Hippocampal formation (tissue), 2 donors: ENCODE measurements around the gene RIMS4.

ENCODE experiments used
- DNase-seq, 2 donors: peaks; one replicate each; lab custom pipeline; 2025; lab: John Stamatoyannopoulos, UW

Gene RIMS4

GRCh38 chr20:44762466-44763140, 47.7 kb downstream of the RIMS4 start:
- DNase-seq, result no peak

- DNase-seq, result no peak
These were observed 48.9 kb downstream of the RIMS4 start for GRCh38 chr20:44761423-44761822.

- no peak for DNase-seq
These were observed 50.8 kb downstream of the RIMS4 start for GRCh38 chr20:44759595-44759994.

DNA sequence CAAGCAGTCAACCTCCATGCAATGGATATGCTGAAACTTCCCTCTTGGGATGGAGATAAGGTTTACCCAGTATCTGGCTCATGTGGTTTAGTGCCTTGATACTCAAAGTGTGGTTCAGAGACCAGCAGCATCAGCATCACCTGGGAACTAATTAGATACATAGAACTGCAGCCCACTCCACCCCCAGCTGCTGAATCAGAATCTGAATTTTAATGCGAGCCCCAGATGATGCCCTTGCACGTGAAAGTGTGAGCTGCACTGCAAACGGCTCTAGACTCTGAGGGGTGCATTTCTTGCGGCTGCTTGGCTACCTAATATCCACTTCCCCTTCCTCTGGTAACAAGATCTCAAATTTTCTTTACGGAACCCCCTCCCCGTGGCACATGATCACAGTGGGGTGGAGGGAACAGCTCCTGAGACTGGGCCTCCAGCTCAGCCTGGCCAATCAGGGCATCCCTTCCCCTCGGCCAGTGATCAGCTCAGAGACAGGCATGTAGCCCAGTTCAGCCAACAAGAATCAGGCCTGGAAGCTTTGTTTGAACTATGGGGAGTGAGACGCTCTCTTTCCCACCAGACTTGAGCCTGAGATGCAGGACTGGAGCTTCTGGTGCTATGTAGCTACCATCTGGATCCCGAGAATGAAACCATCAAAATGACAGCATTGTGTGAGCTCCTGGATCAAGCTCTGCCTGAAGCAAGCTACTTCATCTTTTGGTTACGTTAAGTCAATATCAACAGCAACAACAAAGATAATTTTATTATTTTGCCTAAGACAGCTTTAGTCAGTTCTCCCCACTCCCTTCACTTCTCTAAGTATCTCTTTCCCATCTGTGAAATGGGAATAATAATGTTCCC, 51.9 kb downstream of the RIMS4 start:
- DNase-seq, result no peak

DNA sequence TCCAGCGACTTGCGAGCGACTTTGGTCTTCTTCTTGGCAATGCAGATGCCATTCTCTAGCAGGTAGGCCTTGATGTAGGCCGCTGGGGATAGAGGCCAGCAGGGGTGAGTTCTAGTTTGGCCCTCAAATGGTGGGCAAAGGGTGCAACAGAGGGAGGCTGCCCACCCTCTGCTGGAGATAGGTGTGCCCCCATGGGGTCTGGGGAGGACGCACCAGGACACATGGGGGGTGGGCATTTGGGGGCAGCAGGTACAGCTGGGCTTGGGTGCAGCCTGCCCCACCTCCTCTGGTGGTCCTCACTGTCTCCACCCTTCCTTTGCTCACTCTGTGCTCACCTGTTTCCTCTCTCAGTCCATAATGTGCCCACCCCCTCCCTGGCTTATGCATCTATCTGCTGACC, 53.4 kb downstream of the RIMS4 start:
- DNase-seq, result no peak

- DNase-seq, result no peak
These were observed 54.2 kb downstream of the RIMS4 start for GRCh38 chr20:44756011-44756688.

GRCh38 chr20:44754554-44754953, 55.8 kb downstream of the RIMS4 start:
- no peak for DNase-seq

DNA sequence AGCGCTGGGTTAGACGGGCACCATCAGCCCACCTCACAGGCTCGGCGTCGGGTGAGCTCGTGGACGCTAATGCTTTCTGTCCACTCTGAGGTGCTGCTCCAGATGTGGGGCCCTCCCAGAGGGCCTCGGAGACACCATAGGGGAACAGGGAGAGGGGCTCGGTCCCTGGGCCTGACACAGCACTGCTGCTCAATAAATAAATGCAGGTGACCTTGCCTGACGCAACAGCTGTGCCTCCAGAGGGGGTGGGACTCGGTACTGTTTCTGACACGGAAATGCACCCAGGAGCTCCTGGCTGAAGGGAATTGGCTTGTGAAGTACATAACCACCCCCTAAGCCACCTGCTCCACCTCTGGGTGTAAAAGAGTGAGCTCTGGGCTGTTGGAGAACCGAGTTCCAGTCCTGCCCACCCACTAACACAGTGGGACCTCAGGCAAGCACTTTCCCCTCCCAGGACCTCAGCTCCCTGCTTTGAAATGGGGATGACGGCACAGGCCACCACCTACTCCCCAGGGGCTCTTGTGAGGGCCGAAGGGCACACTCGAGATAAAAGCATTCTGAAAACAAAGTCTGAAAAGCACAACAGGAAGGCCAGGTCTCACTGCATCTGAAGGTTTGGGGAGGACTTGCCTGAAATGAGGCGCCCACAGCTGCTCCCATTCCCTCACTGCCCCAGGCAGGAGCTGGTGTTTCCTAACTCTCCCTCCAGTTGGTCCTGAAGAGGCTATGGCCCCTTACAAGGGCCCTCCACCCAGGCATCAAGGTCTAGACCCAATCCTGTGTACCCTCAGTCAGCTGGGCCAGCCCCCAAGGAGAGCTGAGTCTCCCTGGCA, 58.0 kb downstream of the RIMS4 start:
- DNase-seq, result no peak

GRCh38 chr20:44750081-44750805, 60.1 kb downstream of the RIMS4 start:
- no peak for DNase-seq

DNA sequence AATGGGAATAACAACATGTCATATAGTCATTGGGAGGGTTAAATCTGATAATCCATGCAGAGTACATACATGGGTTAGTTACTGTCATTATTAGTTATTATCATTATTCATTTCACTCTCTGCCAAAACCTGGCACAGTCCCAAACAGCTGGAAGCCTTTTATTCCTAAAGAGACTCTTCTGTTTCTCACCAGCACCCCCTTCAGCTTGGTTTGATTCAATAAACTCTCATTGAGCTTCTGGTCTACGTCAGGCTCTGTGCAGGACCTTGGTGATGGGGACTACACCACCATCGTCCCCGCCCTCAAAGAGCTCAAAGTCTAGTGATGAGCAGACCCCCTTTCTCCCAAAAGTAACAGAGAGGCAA, 62.4 kb downstream of the RIMS4 start:
- DNase-seq, result no peak

DNA sequence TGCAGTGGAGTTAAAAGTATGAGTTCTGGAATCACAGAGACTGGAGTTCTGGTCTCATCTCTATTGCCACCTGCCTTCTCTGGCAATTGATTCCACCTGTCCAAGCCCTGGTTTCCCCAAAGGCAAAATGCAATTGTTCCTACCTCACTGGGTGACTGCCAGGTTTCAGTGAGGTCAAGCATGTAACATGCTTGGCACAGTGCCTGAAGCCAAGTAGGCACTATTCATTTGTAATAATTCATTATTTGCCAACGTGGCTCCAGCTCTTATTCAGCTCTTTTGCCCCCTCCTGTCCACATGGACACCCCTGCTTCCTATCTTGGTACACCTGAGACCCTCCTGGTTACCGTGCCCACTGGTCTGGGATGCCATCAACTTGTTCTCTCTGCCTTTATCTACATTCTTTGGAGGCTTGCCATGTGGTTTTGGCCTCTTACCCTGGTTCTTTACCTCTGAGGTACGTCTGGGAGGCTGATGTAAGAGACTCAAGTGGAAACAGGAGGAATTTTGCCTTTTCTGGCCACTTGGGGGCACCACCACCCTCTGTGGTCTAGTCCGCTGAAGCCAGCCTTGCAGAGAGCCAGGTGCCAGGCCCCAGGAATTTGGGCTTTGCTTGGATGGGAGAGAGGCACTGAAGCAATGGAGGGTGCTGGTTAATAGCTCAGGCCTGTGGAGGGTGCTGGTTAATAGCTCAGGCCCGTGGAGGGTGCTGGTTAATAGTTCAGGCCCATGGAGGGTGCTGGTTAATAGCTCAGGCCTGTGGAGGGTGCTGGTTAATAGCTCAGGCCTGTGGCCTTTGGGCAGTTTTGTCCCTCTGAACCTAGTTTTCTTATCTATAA, 63.0 kb downstream of the RIMS4 start:
- peak; percentile 41 to 50 for DNase-seq

GRCh38 chr20:44746367-44747165, 63.8 kb downstream of the RIMS4 start:
- no peak for DNase-seq

- DNase-seq, result no peak
These were observed 64.6 kb downstream of the RIMS4 start, which contains the start of gene KCNK15 for GRCh38 chr20:44745598-44746366. Gene KCNK15 (plus strand): TSS chr20:44745865. CDS start chr20:44745911, 46 bp downstream.

DNA sequence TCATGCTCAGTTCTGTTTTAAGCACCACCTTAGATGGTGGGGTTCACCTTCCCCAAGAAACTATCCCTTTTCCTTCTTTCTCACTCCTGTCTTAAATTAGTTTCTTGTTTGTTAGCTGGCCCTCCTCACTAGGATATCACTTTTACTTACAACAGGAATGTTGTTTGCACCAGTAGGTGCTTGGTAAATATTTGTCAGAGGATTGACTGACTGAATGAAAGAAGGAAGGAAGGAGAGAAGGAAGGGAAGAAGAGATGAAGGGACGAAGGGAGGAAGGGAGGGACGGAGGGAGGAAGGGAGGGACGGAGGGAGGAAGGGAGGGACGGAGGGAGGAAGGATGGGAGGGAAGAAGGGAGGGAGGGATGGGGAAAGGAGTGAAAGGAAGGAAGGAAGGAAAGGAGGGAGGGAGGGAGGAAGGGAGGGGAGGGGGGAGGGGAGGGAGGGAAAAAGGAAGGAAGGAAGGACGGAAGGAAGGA, 65.2 kb downstream of the RIMS4 start:
- DNase-seq, result no peak

DNA sequence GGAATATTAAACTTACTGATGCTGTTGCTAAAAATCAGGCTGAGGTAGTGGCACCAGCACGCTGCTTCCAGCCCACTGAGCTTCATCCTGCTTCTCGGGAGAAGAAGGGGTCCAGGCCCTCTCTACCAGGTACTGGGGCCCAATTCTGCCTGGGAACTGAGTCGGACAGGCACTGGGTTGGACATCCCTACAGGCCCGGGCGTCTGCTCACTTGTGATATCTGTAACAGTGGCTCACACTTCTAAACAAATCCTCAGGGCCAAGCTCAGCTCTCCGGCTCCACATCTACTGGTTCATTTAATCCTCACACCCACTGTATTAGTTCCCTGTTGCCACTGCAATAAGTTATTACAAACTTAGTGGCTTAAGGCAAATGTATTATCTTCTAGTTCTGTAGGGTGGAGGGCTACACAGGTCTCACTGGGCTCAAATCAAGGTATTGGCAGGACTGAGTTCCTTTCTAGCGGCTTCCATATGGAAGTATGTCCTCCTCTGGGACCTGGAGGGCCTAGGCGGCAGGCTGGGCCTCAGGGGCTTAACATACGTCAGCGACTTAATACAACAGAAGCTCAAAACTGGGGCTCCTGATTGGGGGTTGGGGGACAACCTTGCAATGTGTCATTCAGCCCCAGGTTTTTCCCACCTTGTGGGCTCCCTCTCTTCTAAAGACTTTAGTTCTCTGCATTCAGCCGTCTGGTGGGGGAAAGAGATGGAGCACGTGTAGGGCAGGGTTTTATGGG, 66.3 kb downstream of the RIMS4 start:
- no peak for DNase-seq

- DNase-seq, result no peak
These were observed 67.2 kb downstream of the RIMS4 start for GRCh38 chr20:44743080-44743701.
